NCI-H82 treated with DMSO at 0.1 percent for 48 hours (cell line): ENCODE measurements around the gene PDC.
A peak's percentile ranks its signal among the peaks of the same experiment; 100 is the strongest.
"Not testable (repeated sequence)": the region's sequence is repeated elsewhere in the genome, so short reads cannot be mapped to it uniquely, and the experiment has no call there.

ENCODE experiments used
- DNase-seq: peaks from one replicate; lab custom pipeline; 2025; ENCODE audit not compliant: unreplicated experiment; lab: John Stamatoyannopoulos, UW

Gene PDC

DNA sequence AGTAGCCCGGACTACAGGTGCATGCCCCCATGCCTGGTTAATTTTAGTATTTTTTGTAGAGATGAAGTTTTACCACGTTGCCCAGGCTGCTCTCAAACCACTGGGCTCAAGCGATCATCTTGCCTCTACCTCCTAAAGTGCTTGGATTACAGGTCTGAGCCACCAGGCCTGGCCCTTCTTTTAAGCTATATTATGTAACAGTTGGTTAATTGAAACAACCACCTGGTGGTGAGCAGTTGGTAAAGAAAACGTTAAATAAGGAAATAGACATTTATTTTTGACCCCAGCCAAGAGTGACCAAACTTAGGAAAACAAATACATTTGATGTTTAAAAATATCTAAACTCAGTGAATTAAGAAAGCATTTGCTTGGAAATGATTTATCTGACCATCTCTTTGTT lies 12.1 kb upstream of the PDC start:
- DNase-seq, result peak; percentile 40

DNA sequence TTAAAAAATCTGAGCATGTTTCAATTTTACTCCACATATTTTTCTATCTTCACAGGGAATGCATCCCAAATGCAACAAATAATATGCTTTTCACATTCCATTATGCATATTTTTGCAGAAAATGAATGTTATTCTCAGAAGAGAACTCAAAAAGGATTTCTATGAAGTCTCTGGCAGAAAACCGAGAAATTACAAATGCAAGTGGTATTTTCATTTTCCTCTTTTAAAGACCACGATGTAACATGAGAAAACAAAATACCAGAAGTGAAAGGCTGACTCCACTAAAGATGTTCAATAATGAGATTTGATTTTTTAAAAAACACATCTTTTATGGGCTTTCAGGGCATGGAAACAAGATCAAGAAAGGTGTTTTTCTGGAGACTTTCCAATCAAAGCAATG lies 5.0 kb upstream of the PDC start:
- DNase-seq, result no peak

DNA sequence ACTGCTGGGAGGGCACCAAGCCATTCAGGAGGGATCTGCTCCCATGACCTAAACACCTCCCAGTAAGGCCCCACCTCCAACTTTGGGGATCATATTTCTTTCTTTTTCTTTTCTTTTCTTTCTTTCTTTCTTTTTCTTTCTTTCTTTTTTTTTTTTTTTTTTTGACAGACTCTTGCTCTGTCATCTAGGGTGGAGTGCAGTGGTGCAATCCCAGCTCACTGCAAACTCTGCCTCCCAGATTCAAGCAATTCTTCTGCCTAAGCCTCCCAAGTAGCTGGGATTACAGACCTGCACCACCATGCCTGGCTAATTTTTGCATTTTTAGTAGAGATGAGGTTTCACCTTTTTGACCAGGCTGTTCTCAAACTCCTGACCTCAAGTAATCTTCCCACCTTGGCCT lies 4.6 kb upstream of the PDC start:
- not testable (repeated sequence) for DNase-seq

DNA sequence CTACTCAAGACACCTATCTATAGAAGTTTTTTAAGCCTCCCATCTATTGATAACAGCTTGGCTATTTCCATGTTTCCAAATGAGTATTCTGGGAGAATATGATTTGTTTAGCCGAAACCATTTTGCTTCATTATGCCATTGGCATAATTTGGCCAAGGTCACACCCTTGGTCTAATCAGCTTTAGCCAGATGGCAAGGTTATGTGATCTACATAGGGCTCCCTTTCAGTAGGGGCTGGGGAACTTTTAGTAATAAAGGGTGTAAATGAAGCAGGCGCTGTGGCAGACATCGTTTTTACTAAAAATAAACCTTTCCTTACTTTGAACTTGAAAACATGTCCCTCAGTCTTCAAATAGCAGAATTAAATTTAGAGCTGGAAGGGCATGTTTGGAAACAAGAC lies 3.0 kb upstream of the PDC start:
- DNase-seq, result peak; percentile 88

DNA sequence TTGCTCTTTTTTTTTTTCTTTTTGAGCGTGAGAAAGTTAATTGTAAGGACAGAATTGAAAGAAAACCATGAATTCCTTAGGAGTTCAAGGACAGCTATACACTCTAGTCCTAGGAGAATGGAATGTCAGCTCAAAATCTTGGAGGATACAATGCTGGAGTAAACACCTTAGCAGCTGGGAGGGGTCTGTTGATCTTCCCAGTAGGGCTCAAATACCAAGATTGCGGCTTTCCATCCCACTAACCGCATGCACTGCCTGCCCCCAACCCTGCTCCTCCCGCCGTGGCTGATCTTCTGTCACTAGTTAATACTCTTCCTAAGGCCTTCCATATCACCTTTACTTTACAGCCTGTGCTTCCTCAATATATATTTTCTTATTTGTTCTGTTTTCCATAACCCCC lies 2.6 kb upstream of the PDC start:
- peak; percentile 90 for DNase-seq

DNA sequence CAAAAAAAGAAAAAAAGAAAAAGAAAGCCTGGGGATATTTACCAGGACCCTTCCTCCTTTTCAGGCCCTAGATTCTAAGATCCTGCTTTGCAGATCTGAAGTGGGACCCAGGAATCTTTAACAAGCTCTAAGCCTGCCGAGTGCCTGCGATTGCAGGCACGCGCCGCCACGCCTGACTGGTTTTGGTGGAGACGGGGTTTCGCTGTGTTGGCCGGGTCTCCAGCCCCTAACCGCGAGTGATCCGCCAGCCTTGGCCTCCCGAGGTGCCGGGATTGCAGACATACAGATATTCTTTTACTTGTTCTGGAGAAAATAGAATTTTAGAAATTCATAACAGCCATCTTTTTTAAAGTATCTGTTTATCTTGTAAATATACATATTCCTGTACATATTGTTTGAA lies 1.8 kb downstream of the PDC start:
- not testable (repeated sequence) for DNase-seq

DNA sequence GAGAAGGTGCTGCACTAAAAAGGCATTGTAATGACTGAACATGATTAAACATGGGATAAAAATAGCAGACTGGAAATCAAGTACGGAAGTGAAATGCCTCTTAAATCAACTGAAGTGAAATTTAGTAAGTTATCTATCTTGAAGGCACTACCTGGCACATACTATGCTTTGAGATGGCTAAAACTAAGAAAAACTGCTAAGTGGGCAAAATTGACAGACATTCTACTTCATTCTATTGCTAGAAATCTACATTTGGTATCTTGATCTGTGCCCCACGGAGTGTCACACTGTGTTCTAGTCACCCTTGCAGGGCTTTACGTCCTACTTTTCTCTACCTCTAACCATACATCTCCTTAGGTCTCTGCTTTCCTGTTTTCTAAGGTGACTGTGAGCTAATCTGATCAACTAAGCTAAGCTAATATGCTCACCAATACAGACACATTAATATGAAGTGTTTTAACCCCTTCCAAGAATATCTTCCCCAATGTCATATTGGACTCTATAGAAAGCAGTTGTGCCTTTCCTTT lies 4.1 kb downstream of the PDC start:
- peak; percentile 92 for DNase-seq

DNA sequence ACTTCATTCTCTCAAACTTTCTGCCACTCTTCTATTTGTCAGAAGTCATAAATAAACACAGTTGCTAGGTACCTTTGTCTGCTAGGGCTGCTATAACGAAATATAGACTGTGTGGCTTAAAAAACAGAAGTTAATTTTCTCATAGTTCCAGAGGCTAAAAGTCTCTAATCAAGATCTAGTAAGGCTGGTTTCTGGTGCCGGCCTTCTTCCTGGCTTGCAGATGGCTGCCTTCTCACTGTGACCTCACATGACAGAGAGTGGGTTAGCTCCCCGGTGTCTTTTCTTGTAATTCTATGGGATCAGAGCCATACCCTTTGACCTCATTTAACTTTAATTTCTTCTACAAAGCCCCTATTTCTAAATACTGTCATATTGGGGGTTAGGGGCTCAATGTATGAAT lies 5.9 kb downstream of the PDC start:
- DNase-seq, result peak; percentile 66

DNA sequence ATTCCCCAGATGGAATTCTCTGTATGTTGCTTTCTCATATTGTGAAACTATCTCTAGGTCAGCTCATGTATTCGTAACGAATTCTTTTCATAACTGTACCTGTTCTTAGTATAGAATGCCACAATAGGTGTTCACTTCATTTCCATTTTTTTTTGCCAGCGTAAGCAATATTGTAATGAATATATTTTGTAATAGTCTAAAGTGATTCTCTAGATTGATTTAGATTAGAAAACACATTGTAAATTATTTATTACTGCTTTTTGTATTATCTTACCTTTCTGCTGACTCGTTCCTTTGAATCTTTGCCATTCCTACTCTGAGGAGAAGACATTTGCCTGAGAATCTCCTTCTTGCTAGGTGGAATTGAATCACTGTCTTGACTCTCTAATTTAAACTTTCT lies 14.8 kb downstream of the PDC start:
- DNase-seq, result no peak

DNA sequence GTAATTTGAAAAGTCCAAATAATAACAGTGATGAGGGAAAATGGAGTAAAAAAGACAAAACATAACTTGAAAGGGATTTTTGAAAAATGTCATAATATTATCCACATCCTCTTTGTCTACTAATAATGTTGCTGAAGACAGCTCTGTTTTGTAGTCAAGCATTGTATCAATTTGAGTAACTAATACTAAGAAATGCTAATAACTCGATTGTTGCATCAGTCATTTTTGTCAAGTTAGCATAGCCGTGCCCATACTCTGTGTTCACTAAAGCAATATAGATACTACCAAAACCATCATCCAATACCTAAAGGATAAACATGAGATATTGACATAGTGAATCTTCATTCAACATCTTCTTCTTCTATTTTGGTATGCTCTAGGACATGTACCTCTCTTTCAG lies 17.3 kb downstream of the PDC start:
- DNase-seq, result no peak

DNA sequence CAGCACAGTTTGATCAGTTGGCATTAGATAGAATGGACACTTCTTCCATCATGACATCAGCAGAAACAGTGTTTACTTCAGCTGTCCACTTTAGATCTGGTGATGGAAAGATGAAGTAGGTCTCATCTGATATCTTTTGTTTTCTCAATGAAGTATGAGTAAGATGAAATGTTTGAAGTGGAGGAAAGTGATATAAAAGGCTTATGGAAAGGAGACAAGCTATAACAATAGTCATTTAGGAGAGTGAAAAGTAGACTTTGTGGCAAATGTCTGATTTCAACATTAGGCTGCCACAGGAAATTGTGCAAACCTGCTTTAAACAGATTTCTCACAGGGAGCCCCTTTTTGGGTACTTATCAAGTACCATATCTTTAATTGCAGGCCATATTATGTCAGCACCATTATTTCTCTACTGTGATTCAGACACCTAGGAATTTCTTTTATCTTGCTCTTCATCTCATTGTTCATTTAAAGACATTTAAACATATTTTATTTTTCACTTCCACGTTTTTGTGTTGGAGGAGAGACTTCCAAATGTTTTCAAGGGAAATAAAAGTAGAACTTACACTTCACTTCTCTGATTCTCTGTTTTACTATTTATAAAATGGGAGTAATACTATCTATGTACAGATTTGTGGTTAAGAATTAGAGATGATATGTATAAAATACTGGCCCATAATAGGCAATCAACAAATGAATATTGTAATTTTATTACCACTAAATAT lies 18.1 kb downstream of the PDC start:
- no peak for DNase-seq

DNA sequence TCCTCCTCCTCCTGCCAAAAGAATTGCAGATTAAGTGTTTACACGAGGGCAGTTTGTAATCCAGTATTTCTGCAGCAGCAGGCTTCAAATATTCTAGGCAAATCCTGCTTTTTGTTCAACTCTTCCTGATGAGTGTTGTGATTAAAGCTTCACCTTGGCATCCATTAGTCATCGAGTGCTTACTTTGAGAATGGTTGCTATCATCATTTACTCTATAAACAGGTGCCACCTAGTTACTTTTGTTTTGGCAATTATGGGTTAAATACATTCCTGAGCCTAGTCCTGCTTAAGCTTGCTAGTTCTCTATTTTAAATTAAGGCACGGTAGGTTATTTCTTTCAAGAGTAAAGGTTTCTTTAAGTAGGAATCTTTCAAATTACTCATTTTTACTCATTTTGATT lies 20.3 kb downstream of the PDC start:
- peak; percentile 47 for DNase-seq

DNA sequence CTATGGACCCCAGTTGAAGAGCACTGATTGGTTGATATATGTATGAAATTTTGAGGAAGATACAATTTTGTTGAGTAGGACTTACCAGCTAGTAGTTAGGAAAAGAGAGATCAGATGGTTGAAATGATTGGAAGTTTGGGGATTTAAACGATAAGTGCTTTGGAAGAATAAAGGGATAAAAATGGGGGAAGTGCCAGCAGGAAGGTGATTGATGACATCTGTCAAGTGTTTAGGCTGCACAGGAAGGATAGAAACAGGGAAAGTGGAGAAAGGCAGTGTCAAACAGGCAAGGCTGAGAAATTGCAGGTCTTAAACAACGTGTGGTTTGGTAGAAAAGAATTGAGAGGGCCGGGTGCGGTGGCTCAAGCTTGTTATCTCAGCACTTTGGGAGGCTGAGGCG lies 22.3 kb downstream of the PDC start:
- DNase-seq, result peak; percentile 85

DNA sequence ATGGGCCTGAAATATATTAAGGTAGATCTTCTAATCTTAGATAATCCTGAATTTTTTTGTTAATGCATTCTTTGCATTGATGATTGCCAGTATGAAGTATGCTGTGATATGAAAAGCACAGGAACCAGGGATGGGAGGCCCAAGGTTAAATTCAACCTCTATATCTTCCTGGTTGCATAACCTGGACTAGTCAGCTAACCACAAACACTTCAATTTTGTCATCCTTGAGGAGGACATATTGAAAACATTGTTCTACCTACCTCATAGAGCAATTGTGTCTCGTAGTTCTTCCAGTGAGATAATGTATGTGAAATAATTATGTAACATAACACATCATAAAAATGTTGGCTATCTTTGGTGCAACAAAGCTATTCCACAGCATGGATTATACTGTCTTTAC lies 25.6 kb downstream of the PDC start:
- DNase-seq, result no peak

DNA sequence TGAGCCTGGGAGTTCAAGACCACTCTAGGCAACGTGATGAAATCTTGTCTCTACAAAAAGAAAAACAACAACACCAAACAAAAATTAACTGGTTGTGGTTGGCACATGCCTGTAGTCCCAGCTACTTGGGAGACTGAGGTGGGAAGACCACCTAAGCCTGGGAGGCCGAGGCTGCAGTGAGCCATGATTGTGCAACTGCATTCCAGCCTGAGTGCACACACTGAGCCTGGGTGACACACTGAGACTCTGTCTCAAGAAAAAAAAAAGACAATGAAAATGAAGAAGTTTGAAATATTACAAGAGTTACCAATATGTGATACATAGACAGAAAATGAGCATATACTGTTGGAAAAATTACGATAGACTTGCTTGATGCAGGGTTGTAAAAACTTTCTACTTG lies 31.9 kb downstream of the PDC start:
- DNase-seq, result no peak

DNA sequence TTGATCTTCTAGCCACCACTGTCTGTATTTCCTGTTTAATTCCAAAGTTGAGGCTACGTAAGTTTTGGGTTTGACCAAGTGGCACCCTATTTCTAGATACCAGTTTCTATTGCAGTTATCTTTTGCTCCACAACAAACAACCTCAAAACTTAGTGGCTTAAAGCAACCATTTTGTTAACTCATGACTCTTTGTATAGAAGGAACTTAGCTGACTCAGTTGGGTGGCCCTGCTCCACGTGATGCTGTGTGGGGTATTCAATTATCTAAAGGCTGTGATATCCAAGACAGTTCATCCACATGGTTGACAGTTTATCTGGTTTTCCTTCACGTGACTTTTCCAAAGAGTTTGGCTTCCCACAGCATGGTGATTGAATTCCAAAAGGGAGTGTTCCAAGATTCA lies 34.8 kb downstream of the PDC start:
- DNase-seq, result no peak

DNA sequence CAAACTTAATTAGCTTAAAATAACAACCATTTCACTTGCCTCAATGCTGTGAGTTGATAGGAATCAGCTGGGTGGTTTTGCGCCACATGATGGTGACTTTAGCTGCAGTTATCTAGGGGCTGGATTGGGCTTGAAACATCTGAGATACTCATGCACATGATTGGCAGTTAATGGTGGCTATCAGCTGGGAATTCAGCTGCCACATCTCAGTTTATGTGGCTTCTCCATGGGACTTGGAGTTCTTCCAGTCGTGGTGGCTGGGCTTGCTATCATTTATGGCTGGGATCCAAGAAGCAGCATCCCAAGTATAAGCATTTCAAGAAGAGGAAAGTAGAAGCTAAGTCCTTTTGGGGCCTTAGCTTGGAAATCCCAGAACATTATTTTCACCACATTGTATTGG lies 36.4 kb downstream of the PDC start:
- DNase-seq, result no peak

DNA sequence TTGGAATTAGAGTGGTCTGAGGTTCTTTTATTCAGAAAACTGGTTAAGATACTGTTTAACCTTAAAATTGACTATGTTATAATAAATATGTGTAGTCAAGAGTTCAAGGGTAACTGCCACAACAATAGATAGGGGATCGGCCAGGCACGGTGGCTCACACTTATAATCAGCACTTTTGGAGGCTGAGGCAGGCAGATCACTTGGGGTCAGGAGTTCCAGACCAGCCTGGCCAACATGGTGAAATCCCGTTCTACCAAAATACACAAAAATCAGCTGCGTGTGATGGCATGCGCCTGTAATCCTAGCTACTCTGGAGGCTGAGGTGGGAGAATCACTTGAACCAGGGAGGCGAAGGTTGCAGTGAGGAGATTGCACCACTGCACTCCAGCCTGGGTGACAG lies 39.5 kb downstream of the PDC start:
- peak; percentile 70 for DNase-seq

DNA sequence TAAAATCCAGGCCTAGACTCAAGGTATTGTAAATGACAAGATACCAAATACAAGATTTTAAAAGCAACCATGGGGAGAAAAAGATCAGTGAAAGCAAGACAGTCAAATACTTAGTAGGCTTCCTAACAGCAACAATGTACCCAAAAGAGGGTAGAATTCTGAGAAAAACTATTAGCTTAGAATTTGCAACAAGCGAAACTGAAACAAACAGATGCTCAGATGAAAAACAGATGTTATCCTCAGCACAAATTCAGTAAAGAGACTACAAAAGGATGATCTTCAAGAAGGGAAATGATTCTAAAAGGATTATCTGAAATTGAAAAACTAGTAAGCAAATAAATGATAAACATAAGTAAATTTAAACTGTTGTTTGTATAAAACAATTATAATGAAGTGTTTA lies 40.0 kb downstream of the PDC start:
- peak; percentile 77 for DNase-seq

DNA sequence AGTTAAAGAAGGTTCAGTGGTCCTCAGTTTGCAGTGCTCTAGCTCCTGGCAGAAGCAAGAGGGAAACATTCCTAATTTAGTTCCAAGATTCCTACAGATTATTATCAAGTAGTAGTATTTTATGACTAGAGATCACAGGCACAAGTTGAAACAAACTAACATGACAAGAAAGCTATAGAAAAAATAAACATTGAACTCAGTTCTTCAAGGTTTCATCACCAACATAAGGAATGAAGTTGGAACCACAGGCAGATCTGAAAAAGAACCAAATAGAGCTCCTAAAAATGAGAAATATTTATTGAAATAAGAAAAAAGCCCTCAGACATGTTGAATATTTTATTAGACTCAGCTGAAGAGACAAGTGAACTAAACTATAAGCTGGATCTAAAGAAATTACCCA lies 40.6 kb downstream of the PDC start:
- no peak for DNase-seq

DNA sequence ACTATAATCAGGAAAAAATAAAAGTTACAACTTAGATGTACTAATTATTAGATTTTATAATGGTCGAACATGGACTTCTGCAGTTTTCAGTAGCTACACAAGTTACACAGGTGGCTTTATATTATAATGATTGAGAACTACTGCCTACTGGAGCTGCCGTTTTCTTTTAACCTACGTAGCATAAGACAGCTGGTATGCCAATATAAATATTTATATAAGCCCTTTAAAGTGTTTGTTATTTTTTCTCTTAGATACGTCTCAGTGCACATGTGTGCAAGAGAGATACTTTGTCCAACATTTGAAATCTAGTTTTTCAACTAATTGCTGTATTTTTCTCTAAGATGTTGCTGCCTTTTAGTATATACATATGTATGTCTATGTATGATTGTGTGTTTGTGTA lies 42.4 kb downstream of the PDC start:
- DNase-seq, result no peak

DNA sequence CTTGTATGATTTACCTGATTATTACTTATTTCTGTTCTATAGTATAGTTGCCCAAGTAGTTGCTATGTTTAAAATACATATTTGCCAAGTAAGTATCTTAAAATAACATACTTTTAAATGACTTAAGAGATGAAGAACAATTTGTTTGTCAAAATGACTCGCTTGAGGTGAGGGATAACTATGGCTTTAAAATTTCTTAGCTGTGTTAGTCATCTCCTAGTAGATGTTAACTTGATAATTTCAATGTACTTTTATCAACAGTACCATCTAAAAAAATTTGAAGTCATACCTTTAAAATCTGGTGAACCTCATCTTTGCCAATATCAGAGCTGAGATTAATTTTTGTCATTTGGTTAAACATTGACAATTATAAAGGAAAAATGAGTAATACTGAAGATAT lies 47.6 kb downstream of the PDC start:
- no peak for DNase-seq

DNA sequence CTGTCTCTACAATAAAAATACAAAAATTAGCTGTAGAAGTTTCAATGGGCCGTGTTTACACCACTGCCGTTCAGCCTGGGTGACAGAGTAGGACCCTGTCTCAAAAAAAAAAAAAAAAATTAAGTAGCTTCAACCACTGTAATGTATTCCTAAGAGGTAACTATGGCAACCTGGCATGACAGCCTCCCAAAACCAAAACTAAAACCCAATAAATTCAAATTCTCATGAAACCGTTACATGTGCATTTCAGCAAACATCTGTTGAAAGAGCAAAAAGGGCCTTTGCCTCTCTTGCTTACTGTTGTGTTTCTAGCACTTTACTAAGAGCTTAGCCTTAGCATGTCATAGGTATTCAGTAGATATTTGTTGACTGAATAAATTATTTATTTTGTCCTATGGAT lies 51.8 kb downstream of the PDC start:
- DNase-seq, result no peak
